HAP-1 (cell line): ENCODE data around the gene MACF1.

Experiments used
- DNase-seq, 2 experiments: peaks; one replicate each; pipeline ENCODE4 v3.0.0-alpha.2; 2016 to 2020; ENCODE audit warnings: low spot score in 2 of 2
- H3K27me3 ChIP-seq: fragments of 250-450 bp; sonication (Bioruptor Pico); 2 replicates; pipeline ENCODE4 v1.5.1; 2020; ENCODE audit warnings: low read depth, mild to moderate bottlenecking, moderate library complexity
- H3K36me3 ChIP-seq: fragments of 250-450 bp; sonication (Bioruptor Pico); replicated peaks from 2 replicates; pipeline ENCODE4 v1.5.1; 2020; ENCODE audit warnings: mild to moderate bottlenecking
- H3K4me1 ChIP-seq: fragments of 250-450 bp; sonication (Bioruptor Pico); 2 replicates; pipeline ENCODE4 v1.5.1; 2020; ENCODE audit warnings: mild to moderate bottlenecking
- H3K4me3 ChIP-seq: fragments of 250-450 bp; sonication (Bioruptor Pico); 2 replicates; pipeline ENCODE4 v1.5.1; 2020; ENCODE audit warnings: mild to moderate bottlenecking, moderate library complexity
- H3K9me3 ChIP-seq: fragments of 250-450 bp; sonication (Bioruptor Pico); 2 replicates; pipeline ENCODE4 v1.5.1; 2020; ENCODE audit warnings: mild to moderate bottlenecking, moderate library complexity
- in situ Hi-C: fragments of 300-500 bp; cut with MboI; formaldehyde crosslinking; loops from 3 replicates; pipeline ENCODE4 v1.14.3; 2020; ENCODE audit warnings: low sequenced_read_pairs, inconsistent platforms, mixed read lengths

Gene MACF1

DNA sequence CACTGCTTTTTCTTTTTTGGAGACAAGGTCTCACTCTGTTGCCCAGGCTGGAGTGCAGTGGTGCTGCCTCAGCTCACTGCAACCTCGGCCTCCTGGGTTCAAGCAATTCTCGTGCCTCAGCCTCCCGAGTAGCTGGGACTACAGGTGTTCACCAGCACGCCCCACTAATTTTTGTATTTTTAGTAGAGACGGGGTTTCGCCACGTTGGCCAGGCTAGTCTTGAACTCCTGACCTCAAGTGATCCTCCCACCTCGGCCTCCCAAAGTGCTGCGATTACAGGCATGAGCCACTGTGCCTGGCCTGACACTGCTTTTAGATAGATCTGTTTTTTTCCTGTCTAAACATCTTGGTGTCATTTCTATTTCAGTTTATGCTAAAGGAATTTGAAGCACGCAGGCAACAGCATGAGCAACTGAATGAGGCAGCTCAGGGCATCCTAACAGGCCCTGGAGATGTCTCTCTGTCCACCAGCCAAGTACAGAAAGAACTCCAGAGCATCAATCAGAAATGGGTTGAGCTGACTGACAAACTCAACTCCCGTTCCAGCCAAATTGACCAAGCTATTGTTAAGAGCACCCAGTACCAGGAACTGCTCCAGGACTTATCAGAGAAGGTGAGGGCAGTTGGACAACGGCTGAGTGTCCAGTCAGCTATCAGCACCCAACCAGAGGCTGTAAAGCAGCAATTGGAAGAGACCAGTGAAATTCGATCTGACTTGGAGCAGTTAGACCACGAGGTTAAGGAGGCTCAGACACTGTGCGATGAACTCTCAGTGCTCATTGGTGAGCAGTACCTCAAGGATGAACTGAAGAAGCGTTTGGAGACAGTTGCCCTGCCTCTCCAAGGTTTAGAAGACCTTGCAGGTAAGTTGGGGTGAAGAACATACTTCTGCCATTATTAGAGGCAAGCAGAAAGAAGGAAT is 180.8 kb downstream of the MACF1 start:
- Histone ChIP-seq H3K27me3 (no peaks in the 10 kb centered on the region), H3K4me1 (no peaks in the 10 kb centered on the region), H3K4me3 (no peak overlapping the region), H3K9me3 (no peaks in the 10 kb centered on the region), H3K36me3 (no peaks in the 10 kb centered on the region; the same call in 1 of the 2 replicates)
- in situ Hi-C loops = no loop called here
- no peak for DNase-seq

DNA sequence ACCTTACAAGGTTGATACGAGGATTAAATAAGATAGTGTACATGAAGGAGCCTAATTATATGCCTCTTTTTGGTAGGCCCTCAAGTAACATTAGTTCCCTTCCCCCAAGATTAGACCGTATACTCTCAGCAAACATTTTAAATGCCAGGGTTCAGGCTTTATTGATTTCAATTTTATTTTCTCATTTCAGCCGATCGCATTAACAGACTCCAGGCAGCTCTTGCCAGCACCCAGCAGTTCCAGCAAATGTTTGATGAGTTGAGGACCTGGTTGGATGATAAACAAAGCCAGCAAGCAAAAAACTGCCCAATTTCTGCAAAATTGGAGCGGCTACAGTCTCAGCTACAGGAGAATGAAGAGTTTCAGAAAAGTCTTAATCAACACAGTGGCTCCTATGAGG is 182.5 kb downstream of the MACF1 start:
- Histone ChIP-seq H3K9me3 (no peaks in the 10 kb centered on the region), H3K36me3 (no peaks in the 10 kb centered on the region; the same call in 1 of the 2 replicates)
- DNase-seq = no peak

GRCh38 chr1:39387452-39387851 is 183.0 kb downstream of the MACF1 start:
- peak in 1 of 2 experiments; percentile 29 for DNase-seq
- H3K4me3 ChIP-seq = no peak overlapping the region
- no peaks in the 10 kb centered on the region for H3K27me3 ChIP-seq
- in situ Hi-C loops = no loop called here
- no peaks in the 10 kb centered on the region for H3K9me3 ChIP-seq
- no peaks in the 10 kb centered on the region; the same call in 1 of the 2 replicates for H3K36me3 ChIP-seq
- H3K4me1 ChIP-seq = no peaks in the 10 kb centered on the region

More for the DNA sequence above, 182.5 kb downstream of the MACF1 start:
- H3K27me3 ChIP-seq = no peaks in the 10 kb centered on the region
- no peaks in the 10 kb centered on the region for H3K4me1 ChIP-seq
- in situ Hi-C loops = no loop called here
- H3K4me3 ChIP-seq = no peak overlapping the region

DNA sequence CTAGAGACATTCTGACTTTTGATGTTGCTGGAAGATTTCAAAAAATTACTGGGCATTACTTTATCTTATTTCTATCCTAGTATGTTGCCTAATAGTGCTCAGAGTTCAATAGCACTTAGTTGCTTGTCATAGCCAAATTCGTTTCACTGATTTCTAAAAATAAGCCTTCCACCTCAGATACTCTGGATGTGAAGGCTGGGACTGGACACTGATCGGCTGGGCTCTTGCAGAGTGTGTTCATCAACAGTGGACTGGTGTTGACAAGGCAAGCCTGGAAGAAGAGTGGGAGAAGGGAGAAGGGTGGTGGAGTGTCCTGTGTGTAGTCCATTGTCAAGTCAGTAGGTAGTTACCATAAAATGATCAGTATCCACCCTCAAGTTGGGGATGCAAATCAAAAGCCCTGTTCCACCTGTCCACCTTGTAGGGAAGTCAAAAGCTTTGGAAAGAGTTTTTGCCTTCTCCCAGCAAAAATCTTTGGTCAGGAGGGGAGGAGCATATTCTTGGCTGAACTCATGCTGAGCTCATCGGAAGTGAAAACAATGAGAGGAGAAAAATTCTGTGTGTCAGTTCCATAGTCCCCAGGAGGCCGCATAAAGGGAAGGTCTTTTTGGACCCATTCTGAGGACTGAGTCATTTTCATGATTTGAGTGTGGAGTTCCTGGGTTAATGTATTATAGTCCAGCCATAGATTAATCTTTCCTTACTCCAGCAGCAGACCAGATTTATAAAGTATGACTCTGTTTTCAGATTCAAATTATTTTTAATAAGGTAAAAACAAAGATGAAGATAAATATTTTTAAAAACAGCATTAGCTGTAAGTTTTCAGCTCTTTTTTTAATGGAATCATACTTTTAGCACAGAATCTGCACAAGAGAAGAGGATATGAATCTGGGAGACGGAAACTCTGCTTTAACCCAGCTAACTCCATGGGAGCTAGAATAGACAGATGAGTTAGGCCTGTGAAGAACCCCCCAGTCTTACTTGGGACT is 187.5 kb downstream of the MACF1 start:
- Histone ChIP-seq H3K27me3 (no peaks in the 10 kb centered on the region), H3K4me1 (no peaks in the 10 kb centered on the region), H3K4me3 (no peak overlapping the region), H3K9me3 (no peaks in the 10 kb centered on the region), H3K36me3 (no peaks in the 10 kb centered on the region)
- DNase-seq = no peak
- in situ Hi-C loops = no loop called here

- no peaks in the 10 kb centered on the region for H3K36me3 ChIP-seq
- H3K9me3 ChIP-seq = no peaks in the 10 kb centered on the region
- no peak overlapping the region for H3K4me3 ChIP-seq
- no peaks in the 10 kb centered on the region for H3K27me3 ChIP-seq
- no peak for DNase-seq
- H3K4me1 ChIP-seq = no peaks in the 10 kb centered on the region
- in situ Hi-C loops = no loop called here
Measured at GRCh38 chr1:39392851-39393573, 188.5 kb downstream of the MACF1 start.

GRCh38 chr1:39393645-39394044 is 189.2 kb downstream of the MACF1 start:
- H3K4me3 ChIP-seq = no peak overlapping the region
- DNase-seq = no peak
- in situ Hi-C loops = no loop called here
- no peaks in the 10 kb centered on the region for H3K27me3 ChIP-seq
- H3K36me3 ChIP-seq = no peaks in the 10 kb centered on the region
- no peaks in the 10 kb centered on the region for H3K4me1 ChIP-seq
- H3K9me3 ChIP-seq = no peaks in the 10 kb centered on the region

GRCh38 chr1:39394059-39394458 is 189.6 kb downstream of the MACF1 start:
- DNase-seq = no peak
- in situ Hi-C loops = no loop called here
- Histone ChIP-seq H3K4me1 (no peaks in the 10 kb centered on the region), H3K36me3 (no peaks in the 10 kb centered on the region), H3K27me3 (no peaks in the 10 kb centered on the region), H3K4me3 (no peak overlapping the region), H3K9me3 (no peaks in the 10 kb centered on the region)

- Histone ChIP-seq H3K4me3 (no peak overlapping the region), H3K9me3 (no peaks in the 10 kb centered on the region), H3K4me1 (no peaks in the 10 kb centered on the region), H3K27me3 (no peaks in the 10 kb centered on the region), H3K36me3 (no peaks in the 10 kb centered on the region)
- DNase-seq = no peak
- in situ Hi-C loops = no loop called here
Measured at GRCh38 chr1:39394598-39394997, 190.1 kb downstream of the MACF1 start.

- no peaks in the 10 kb centered on the region for H3K4me1 ChIP-seq
- in situ Hi-C loops = no loop called here
- H3K4me3 ChIP-seq = no peak overlapping the region
- no peaks in the 10 kb centered on the region for H3K27me3 ChIP-seq
- H3K9me3 ChIP-seq = no peaks in the 10 kb centered on the region
- H3K36me3 ChIP-seq = no peaks in the 10 kb centered on the region
- DNase-seq = no peak
Measured at GRCh38 chr1:39395357-39395831, 190.9 kb downstream of the MACF1 start.

GRCh38 chr1:39396671-39397070 is 192.2 kb downstream of the MACF1 start:
- H3K4me1 ChIP-seq = no peaks in the 10 kb centered on the region
- no peaks in the 10 kb centered on the region for H3K36me3 ChIP-seq
- H3K27me3 ChIP-seq = no peaks in the 10 kb centered on the region
- no peak overlapping the region for H3K4me3 ChIP-seq
- in situ Hi-C loops = no loop called here
- DNase-seq = no peak
- H3K9me3 ChIP-seq = no peaks in the 10 kb centered on the region

GRCh38 chr1:39397487-39397886 is 193.0 kb downstream of the MACF1 start:
- Histone ChIP-seq H3K4me1 (no peaks in the 10 kb centered on the region), H3K4me3 (no peak overlapping the region), H3K27me3 (no peaks in the 10 kb centered on the region), H3K9me3 (no peaks in the 10 kb centered on the region), H3K36me3 (no peaks in the 10 kb centered on the region)
- no peak for DNase-seq
- in situ Hi-C loops = no loop called here

DNA sequence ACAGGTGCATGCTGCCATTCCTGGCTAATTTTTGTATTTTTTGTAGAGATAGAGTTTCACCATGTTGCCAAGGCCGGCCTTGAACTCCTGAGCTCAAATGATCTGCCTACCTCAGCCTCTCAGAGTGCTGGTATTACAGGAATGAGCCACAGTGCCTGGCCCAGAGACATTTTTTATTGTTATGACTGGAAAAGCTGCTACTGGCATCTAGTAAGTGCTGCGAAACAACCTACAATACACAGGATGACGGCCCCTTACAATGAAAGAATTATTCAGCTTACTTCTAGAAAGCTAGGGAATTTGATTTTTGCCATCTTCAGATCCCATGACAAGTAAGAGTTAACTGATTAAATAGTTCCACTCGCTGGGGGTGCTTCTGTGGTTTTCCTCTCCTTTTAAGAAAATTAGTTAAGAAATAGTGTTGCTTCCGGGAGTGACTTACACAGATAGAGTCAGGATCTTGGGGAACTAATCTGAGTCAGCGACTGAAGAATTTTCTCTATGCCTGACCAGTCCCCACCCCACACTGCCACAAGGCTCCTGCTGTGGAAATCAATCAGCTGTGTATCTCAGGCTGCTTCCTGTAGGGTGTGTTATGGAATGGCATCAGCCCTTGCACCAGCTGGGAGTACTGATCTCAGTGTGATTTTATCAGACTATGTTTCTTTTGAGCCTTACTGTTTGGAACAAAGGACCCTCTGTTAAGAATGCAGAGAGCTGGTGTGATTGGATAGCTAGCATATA is 194.0 kb downstream of the MACF1 start:
- DNase-seq = peak in 1 of 2 experiments; percentile 23
- Histone ChIP-seq H3K36me3 (no peaks in the 10 kb centered on the region), H3K27me3 (no peaks in the 10 kb centered on the region), H3K4me1 (no peaks in the 10 kb centered on the region), H3K4me3 (no peak overlapping the region), H3K9me3 (no peaks in the 10 kb centered on the region)
- in situ Hi-C loops = no loop called here

DNA sequence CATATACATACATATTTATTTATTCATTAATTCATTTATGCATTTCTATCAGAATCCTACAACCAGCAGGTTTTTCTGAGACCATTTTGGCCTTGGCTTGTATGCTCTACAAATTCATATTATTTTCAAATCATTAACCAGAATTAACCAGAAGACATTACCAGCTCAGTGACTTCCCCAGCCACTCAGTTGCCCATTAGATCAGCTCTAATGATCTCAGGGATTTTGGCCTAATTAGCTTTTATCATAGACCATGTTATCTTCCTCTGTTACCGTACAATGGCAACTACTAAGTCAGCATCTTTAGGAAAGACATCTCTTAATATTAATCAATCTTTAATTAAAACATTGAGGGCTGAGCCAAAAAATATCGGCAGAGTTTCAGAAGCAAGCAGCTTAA is 196.6 kb downstream of the MACF1 start:
- no peak for DNase-seq
- in situ Hi-C loops = no loop called here
- no peaks in the 10 kb centered on the region for H3K4me1 ChIP-seq

More for the DNA sequence above, 196.6 kb downstream of the MACF1 start:
- Histone ChIP-seq H3K9me3 (no peaks in the 10 kb centered on the region; the same call in 1 of the 2 replicates), H3K4me3 (no peak overlapping the region), H3K27me3 (peaks cover 5% of the 10 kb centered on the region; the same call in 1 of the 2 replicates), H3K36me3 (no peaks in the 10 kb centered on the region)
